Hematopoietic multipotent progenitor cell (in vitro differentiated cells): ENCODE data around the gene FOXC1. TPM values are rescaled to one million over a fixed set of nuclear protein-coding genes. Genes with fewer than 3 reads are reported as not detected.

Source experiments
- DNase-seq, 3 donors: peaks; one replicate each; pipeline ENCODE4 v3.0.0-alpha.2; 2011 to 2015; ENCODE audit warnings: low read depth in 2 of 3, low spot score in 2 of 3
- total RNA-seq: library from RNA; depleted of rRNA; stranded (reverse); fragments of >200 nt; gene quantifications from one replicate; pipeline ENCODE4 v1.2.3, GENCODE V29; 2012

The FOXC1 gene
- total RNA-seq, result under 0.01 TPM

- no peak for DNase-seq
Measured at GRCh38 chr6:1609648-1610496, at the start of gene FOXC1. FOXC1 (plus strand) TSS chr6:1609915; CDS start chr6:1610446, 531 bp downstream.

- no peak for DNase-seq
Measured at GRCh38 chr6:1560281-1561058, 49.2 kb upstream of the FOXC1 start.

- no peak for DNase-seq
Measured at GRCh38 chr6:1561355-1561754, 48.4 kb upstream of the FOXC1 start.

- no peak for DNase-seq
Measured at GRCh38 chr6:1562171-1562955, 47.4 kb upstream of the FOXC1 start.

GRCh38 chr6:1569377-1569776 is 40.3 kb upstream of the FOXC1 start:
- no peak for DNase-seq

- DNase-seq, result no peak
Measured at GRCh38 chr6:1570848-1571247, 38.9 kb upstream of the FOXC1 start.

GRCh38 chr6:1572892-1573291 is 36.8 kb upstream of the FOXC1 start:
- no peak for DNase-seq

GRCh38 chr6:1574083-1574761 is 35.5 kb upstream of the FOXC1 start:
- no peak for DNase-seq

- DNase-seq, result no peak
Measured at GRCh38 chr6:1574890-1575209, 34.9 kb upstream of the FOXC1 start.

GRCh38 chr6:1575210-1576041 is 34.3 kb upstream of the FOXC1 start:
- DNase-seq, result no peak

- DNase-seq, result no peak
Measured at GRCh38 chr6:1576166-1576565, 33.5 kb upstream of the FOXC1 start.

- DNase-seq, result no peak
Measured at GRCh38 chr6:1576711-1577110, 33.0 kb upstream of the FOXC1 start.

GRCh38 chr6:1577146-1577680 is 32.5 kb upstream of the FOXC1 start:
- no peak for DNase-seq

GRCh38 chr6:1577896-1578745 is 31.6 kb upstream of the FOXC1 start:
- DNase-seq, result no peak

GRCh38 chr6:1579096-1579495 is 30.6 kb upstream of the FOXC1 start:
- DNase-seq, result no peak

GRCh38 chr6:1580109-1580508 is 29.6 kb upstream of the FOXC1 start:
- no peak for DNase-seq

GRCh38 chr6:1580585-1580984 is 29.1 kb upstream of the FOXC1 start:
- no peak for DNase-seq

GRCh38 chr6:1581120-1581991 is 28.4 kb upstream of the FOXC1 start:
- no peak for DNase-seq
